ENCODE measurements around the gene ACTMAP.

ACTMAP gene

GRCh38 chr19:40700083-40700482, 50.2 kb downstream of the ACTMAP start:
- ChIA-PET CTCF (no interaction called here), POLR2A (no interaction called here)
- no peak for DNase-seq (ENCODE audit: extremely low spot score)
- TF ChIP-seq FOXM1 (IDR thresholded peaks at IDR 0.05; ENCODE audit: borderline replicate concordance) (no peak), FOXA1 (IDR thresholded peaks at IDR 0.05) (no peak), BHLHE40 (IDR thresholded peaks at IDR 0.05; ENCODE audit: borderline replicate concordance) (no peak), SP1 (IDR thresholded peaks at IDR 0.05) (no peak), HDGF (IDR thresholded peaks at IDR 0.05; ENCODE audit: borderline replicate concordance) (no peak), ZNF384 (IDR thresholded peaks at IDR 0.05) (no peak), CTBP1 (IDR thresholded peaks at IDR 0.05; ENCODE audit: borderline replicate concordance) (no peak), FOXK2 (IDR thresholded peaks at IDR 0.05) (no peak), SUZ12 (IDR thresholded peaks at IDR 0.05) (no peak), L3MBTL2 (conservative IDR thresholded peaks at IDR 0.05) (no peak), LEF1 (IDR thresholded peaks at IDR 0.05; ENCODE audit: borderline replicate concordance) (no peak), PKNOX1 (IDR thresholded peaks at IDR 0.05) (no peak), ARNT (IDR thresholded peaks at IDR 0.05) (no peak), ELF4 (IDR thresholded peaks at IDR 0.05) (no peak), NFRKB (IDR thresholded peaks at IDR 0.05) (no peak)

- DNase-seq (ENCODE audit: extremely low spot score), result no peak
- ChIA-PET POLR2A (no interaction called here), CTCF (interaction anchor here (0.7 kb wide), 1 partner anchor 102 kb away, joined by 4 read pairs; the partner anchor contains the start of gene EGLN2)
- TF ChIP-seq HDGF (IDR thresholded peaks at IDR 0.05; ENCODE audit: borderline replicate concordance) (no peak), FOXM1 (IDR thresholded peaks at IDR 0.05; ENCODE audit: borderline replicate concordance) (no peak), FOXA1 (IDR thresholded peaks at IDR 0.05) (no peak), PKNOX1 (IDR thresholded peaks at IDR 0.05) (no peak), L3MBTL2 (conservative IDR thresholded peaks at IDR 0.05) (no peak), ELF4 (IDR thresholded peaks at IDR 0.05) (no peak), SP1 (IDR thresholded peaks at IDR 0.05) (no peak), BHLHE40 (IDR thresholded peaks at IDR 0.05; ENCODE audit: borderline replicate concordance) (no peak), NFRKB (IDR thresholded peaks at IDR 0.05) (no peak), FOXK2 (IDR thresholded peaks at IDR 0.05) (no peak), LEF1 (IDR thresholded peaks at IDR 0.05; ENCODE audit: borderline replicate concordance) (no peak), CTBP1 (IDR thresholded peaks at IDR 0.05; ENCODE audit: borderline replicate concordance) (no peak), ZNF384 (IDR thresholded peaks at IDR 0.05) (no peak), SUZ12 (IDR thresholded peaks at IDR 0.05) (no peak), TARDBP (IDR thresholded peaks at IDR 0.05) (no peak), ARNT (IDR thresholded peaks at IDR 0.05) (no peak)
These were observed 53.3 kb downstream of the ACTMAP start for GRCh38 chr19:40697007-40697406.

GRCh38 chr19:40695881-40696280, 54.4 kb downstream of the ACTMAP start:
- ChIA-PET POLR2A (no interaction called here), CTCF (no interaction called here)
- no peak for TF ChIP-seq PKNOX1 (IDR thresholded peaks at IDR 0.05)
- no peak for TF ChIP-seq L3MBTL2 (conservative IDR thresholded peaks at IDR 0.05)
- no peak for DNase-seq (ENCODE audit: extremely low spot score)

GRCh38 chr19:40693896-40694295, 56.4 kb downstream of the ACTMAP start:
- TF ChIP-seq ARNT (IDR thresholded peaks at IDR 0.05) (no peak), SP1 (IDR thresholded peaks at IDR 0.05) (no peak)
- DNase-seq (ENCODE audit: extremely low spot score), result no peak
- CTCF ChIA-PET, result no interaction called here
- POLR2A ChIA-PET, result no interaction called here

- TF ChIP-seq HDGF (IDR thresholded peaks at IDR 0.05; ENCODE audit: borderline replicate concordance), result no peak
- TF ChIP-seq SP1 (IDR thresholded peaks at IDR 0.05), result no peak
- TF ChIP-seq SUZ12 (IDR thresholded peaks at IDR 0.05), result no peak
- CTCF ChIA-PET, result interaction anchor here (0.7 kb wide), 1 partner anchor 1609 kb away, joined by 3 read pairs; the partner anchor contains the start of gene PAFAH1B3
- no peak for DNase-seq (ENCODE audit: extremely low spot score)
- POLR2A ChIA-PET, result interaction anchor here (1.6 kb wide), 1 partner anchor 57 kb away, joined by 3 read pairs; the partner anchor contains the start of gene ACTMAP
These were observed 57.0 kb downstream of the ACTMAP start for GRCh38 chr19:40693150-40693788.

GRCh38 chr19:40692212-40692551, 58.1 kb downstream of the ACTMAP start:
- no peak for DNase-seq (ENCODE audit: extremely low spot score)
- CTCF ChIA-PET, result no interaction called here
- no peak for TF ChIP-seq LEF1 (IDR thresholded peaks at IDR 0.05; ENCODE audit: borderline replicate concordance)
- no peak for TF ChIP-seq FOXA1 (IDR thresholded peaks at IDR 0.05)
- no peak for TF ChIP-seq FOXM1 (IDR thresholded peaks at IDR 0.05; ENCODE audit: borderline replicate concordance)
- no peak for TF ChIP-seq SUZ12 (IDR thresholded peaks at IDR 0.05)
- no peak for TF ChIP-seq ELF4 (IDR thresholded peaks at IDR 0.05)
- TF ChIP-seq TARDBP (IDR thresholded peaks at IDR 0.05), result no peak
- TF ChIP-seq SP1 (IDR thresholded peaks at IDR 0.05), result no peak
- TF ChIP-seq ARNT (IDR thresholded peaks at IDR 0.05), result no peak
- TF ChIP-seq HDGF (IDR thresholded peaks at IDR 0.05; ENCODE audit: borderline replicate concordance), result no peak
- TF ChIP-seq NFRKB (IDR thresholded peaks at IDR 0.05), result no peak
- TF ChIP-seq PKNOX1 (IDR thresholded peaks at IDR 0.05), result no peak
- TF ChIP-seq BHLHE40 (IDR thresholded peaks at IDR 0.05; ENCODE audit: borderline replicate concordance), result no peak
- no peak for TF ChIP-seq CTBP1 (IDR thresholded peaks at IDR 0.05; ENCODE audit: borderline replicate concordance)
- TF ChIP-seq FOXK2 (IDR thresholded peaks at IDR 0.05), result no peak
- no peak for TF ChIP-seq L3MBTL2 (conservative IDR thresholded peaks at IDR 0.05)
- no peak for TF ChIP-seq ZNF384 (IDR thresholded peaks at IDR 0.05)
- POLR2A ChIA-PET, result interaction anchor here (1.6 kb wide), 1 partner anchor 58 kb away, joined by 3 read pairs; the partner anchor contains the start of gene ACTMAP

Data from HEK293T (cell line).